Neural cell (in vitro differentiated cells): ENCODE results near the gene STRADA.

Experiments used
- CTCF ChIP-seq: fragments of 450-650 bp; IDR thresholded peaks from 2 replicates; pipeline ENCODE4 v1.5.1; 2014; ENCODE audit warnings: antibody characterized with exemption, mild to moderate bottlenecking, moderate library complexity; ENCODE audit not compliant: poor library complexity, severe bottlenecking
- EZH2 ChIP-seq: fragments of 200-600, 300-800 bp; shearing (Covaris generic), sonication (generic); IDR thresholded peaks from 2 replicates; pipeline ENCODE4 v1.6.1; 2014; ENCODE audit warnings: antibody characterized with exemption, low read length, borderline replicate concordance, mild to moderate bottlenecking; ENCODE audit not compliant: insufficient read depth, poor library complexity, severe bottlenecking
- POLR2AphosphoS5 ChIP-seq: IDR thresholded peaks from 2 replicates; pipeline ENCODE4 v1.6.1; 2012
- TAF1 ChIP-seq: IDR thresholded peaks from 2 replicates; pipeline ENCODE4 v1.6.1; 2012; ENCODE audit warnings: low read depth

- TF ChIP-seq EZH2, result no peak
- no peak for TF ChIP-seq CTCF
- TF ChIP-seq POLR2AphosphoS5, result no peak
- no peak for TF ChIP-seq TAF1
These were observed 10.2 kb upstream of the STRADA start for GRCh38 chr17:63751806-63752205.
